Lung (tissue), 12 donors: ENCODE results near the gene PCP2. TPM values are rescaled to one million over a fixed set of nuclear protein-coding genes. Genes with fewer than 3 reads are reported as not detected.

Experiments used
- ATAC-seq: fragments of 200-7000 bp; cut with Tn5 transposase; one replicate; pipeline ENCODE4 v1.9.1; 2020; ENCODE audit warnings: moderate number of reproducible peaks; ENCODE audit not compliant: insufficient read depth, low FRiP score
- DNase-seq, 3 donors: peaks; one replicate each; pipeline ENCODE4 v3.0.0-alpha.2; 2013 to 2017
- H3K27ac ChIP-seq, 2 donors: one replicate each; pipeline ENCODE4 v1.5.1; 2013; ENCODE audit warnings: mild to moderate bottlenecking in 2 of 2, moderate library complexity in 2 of 2, control low read depth in 1 of 2, inconsistent platforms in 1 of 2, low read depth in 1 of 2, low read length in 1 of 2
- H3K27me3 ChIP-seq, 3 donors: one replicate each; pipeline ENCODE4 v1.5.1; 2013; ENCODE audit warnings: low read length in 2 of 3; ENCODE audit not compliant: control insufficient read depth in 3 of 3, insufficient read depth in 3 of 3
- H3K36me3 ChIP-seq, 4 donors: one replicate each; pipeline ENCODE4 v1.5.1; 2013; ENCODE audit warnings: low read length in 4 of 4, mild to moderate bottlenecking in 1 of 4, moderate library complexity in 1 of 4; ENCODE audit not compliant: control insufficient read depth in 4 of 4, insufficient read depth in 4 of 4
- H3K4me1 ChIP-seq, 5 donors: one replicate each; pipeline ENCODE4 v1.5.1; 2013; ENCODE audit warnings: low read length in 5 of 5, mild to moderate bottlenecking in 2 of 5, moderate library complexity in 1 of 5; ENCODE audit not compliant: control insufficient read depth in 5 of 5, insufficient read depth in 5 of 5
- H3K4me3 ChIP-seq: one replicate; pipeline ENCODE4 v1.5.1; 2013; ENCODE audit warnings: mild to moderate bottlenecking, control low read depth, moderate library complexity
- H3K9ac ChIP-seq, 2 donors: one replicate each; pipeline ENCODE4 v1.5.1; 2013; ENCODE audit warnings: low read length in 2 of 2, control low read depth in 1 of 2; ENCODE audit not compliant: insufficient read depth in 1 of 2
- H3K9me3 ChIP-seq, 4 donors: one replicate each; pipeline ENCODE4 v1.5.1; 2013; ENCODE audit warnings: low read length in 3 of 4, mild to moderate bottlenecking in 1 of 4, moderate library complexity in 1 of 4; ENCODE audit not compliant: control insufficient read depth in 4 of 4, insufficient read depth in 3 of 4
- WGBS, 2 donors: extraction: QIAGEN DNeasy Blood & Tissue Kit; methylation state at CpG; one replicate each; pipeline ENCODE4 v1.1.7; 2013; 5-methylcytosine and 5-hydroxymethylcytosine counted together
- polyA plus RNA-seq, 2 donors: library from polyadenylated mRNA; stranded (reverse); fragments of 200-250 nt; gene quantifications; one replicate each; pipeline ENCODE4 v1.2.1, GENCODE V29; 2013
- total RNA-seq, 2 donors: library from RNA; depleted of rRNA in 1 of 2; stranded (reverse); fragments of >200 nt in 1 of 2; gene quantifications; one replicate each; pipeline ENCODE4 v1.2.1, GENCODE V29; 2014 to 2021
- TF ChIP-seq, protein P1 (sequence below): IDR thresholded peaks from 2 replicates; pipeline ENCODE4 v1.5.1; 2012; ENCODE audit warnings: mild to moderate bottlenecking; ENCODE audit errors: control extremely low read depth, extremely low read depth
- donor health status: control.
- donor health status: control.
- donor health status: Bipolar disorder and iron deficiency.
- donor health status: healthy.
- donor health status: DM: yes; HTN: yes; CAD: no.

Gene PCP2
- total and polyA plus RNA-seq, 4 donors: 0.60 to 4.4 (median 1.9) TPM

GRCh38 chr19:7618771-7619510 is 14.6 kb downstream of the PCP2 start:
- Histone ChIP-seq H3K4me3 (no peak overlapping the region), H3K9me3 (no peaks in the 10 kb centered on the region), H3K9ac (no peak overlapping the region), H3K27me3 (no peaks in the 10 kb centered on the region), H3K27ac (peak overlapping the region in 1 of 2 donors; percentile 82), H3K4me1 (peaks cover 0 to 10% (median 4%) of the 10 kb centered on the region in 5 donors), H3K36me3 (peaks cover 10 to 72% (median 19%) of the 10 kb centered on the region in 4 donors)
- peak; percentile 75 for ATAC-seq
- peak in 2 of 3 donors; percentile 32 to 56 for DNase-seq
- 72 to 89% methylated on average over 21 of the region's 21 CpGs for WGBS, 2 donors
- TF ChIP-seq, protein P1, sequence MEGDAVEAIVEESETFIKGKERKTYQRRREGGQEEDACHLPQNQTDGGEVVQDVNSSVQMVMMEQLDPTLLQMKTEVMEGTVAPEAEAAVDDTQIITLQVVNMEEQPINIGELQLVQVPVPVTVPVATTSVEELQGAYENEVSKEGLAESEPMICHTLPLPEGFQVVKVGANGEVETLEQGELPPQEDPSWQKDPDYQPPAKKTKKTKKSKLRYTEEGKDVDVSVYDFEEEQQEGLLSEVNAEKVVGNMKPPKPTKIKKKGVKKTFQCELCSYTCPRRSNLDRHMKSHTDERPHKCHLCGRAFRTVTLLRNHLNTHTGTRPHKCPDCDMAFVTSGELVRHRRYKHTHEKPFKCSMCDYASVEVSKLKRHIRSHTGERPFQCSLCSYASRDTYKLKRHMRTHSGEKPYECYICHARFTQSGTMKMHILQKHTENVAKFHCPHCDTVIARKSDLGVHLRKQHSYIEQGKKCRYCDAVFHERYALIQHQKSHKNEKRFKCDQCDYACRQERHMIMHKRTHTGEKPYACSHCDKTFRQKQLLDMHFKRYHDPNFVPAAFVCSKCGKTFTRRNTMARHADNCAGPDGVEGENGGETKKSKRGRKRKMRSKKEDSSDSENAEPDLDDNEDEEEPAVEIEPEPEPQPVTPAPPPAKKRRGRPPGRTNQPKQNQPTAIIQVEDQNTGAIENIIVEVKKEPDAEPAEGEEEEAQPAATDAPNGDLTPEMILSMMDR: no peak

DNA sequence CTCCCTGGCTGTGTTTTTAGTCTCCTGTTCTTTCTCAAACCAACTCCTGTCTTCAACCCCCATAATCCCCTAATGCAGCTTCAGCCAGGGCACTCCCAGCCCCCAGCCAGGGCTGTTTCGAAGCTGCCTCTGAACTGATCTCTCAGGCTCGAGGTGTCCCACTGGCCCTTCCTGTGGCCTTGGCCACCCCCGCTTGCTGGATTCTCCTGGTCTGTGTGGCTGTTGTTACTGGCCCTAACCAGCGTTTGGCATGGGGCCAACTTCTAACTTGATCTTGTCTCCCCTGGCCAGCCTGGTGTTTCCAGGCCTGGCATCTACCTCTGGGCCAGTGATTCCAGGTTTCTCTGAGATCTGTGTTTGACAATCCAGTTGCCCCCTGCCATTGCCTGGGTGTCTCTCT is 15.2 kb downstream of the PCP2 start:
- ATAC-seq (no peak), DNase-seq (no peak)
- TF ChIP-seq, protein P1: no peak
- WGBS, 2 donors: 61 to 75% methylated on average over 4 of the region's 4 CpGs
- Histone ChIP-seq H3K27ac (peak overlapping the region in 1 of 2 donors; percentile 82), H3K9ac (no peak overlapping the region), H3K4me3 (no peak overlapping the region), H3K9me3 (no peaks in the 10 kb centered on the region), H3K36me3 (peaks cover 10 to 66% (median 18%) of the 10 kb centered on the region in 4 donors), H3K4me1 (peaks cover 0 to 10% (median 4%) of the 10 kb centered on the region in 5 donors), H3K27me3 (no peaks in the 10 kb centered on the region)

DNA sequence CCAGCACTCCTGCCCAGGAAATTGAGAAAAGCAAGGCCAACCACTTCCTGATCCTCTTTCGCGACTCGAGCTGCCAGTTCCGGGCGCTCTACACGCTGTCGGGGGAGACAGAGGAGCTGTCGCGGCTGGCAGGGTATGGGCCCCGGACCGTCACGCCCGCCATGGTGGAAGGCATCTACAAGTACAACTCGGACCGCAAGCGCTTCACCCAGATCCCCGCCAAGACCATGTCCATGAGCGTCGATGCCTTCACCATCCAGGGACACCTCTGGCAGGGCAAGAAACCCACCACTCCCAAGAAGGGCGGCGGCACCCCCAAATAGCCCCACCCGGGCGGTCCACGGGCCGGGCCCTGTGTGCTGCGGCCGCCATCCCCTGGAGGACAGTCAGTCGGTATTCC is 15.8 kb downstream of the PCP2 start:
- DNase-seq (no peak), ATAC-seq (no peak)
- Histone ChIP-seq H3K27ac (peak overlapping the region in 1 of 2 donors; percentile 82), H3K4me1 (peaks cover 0 to 10% (median 4%) of the 10 kb centered on the region in 5 donors), H3K9ac (no peak overlapping the region), H3K9me3 (no peaks in the 10 kb centered on the region), H3K36me3 (peaks cover 6 to 60% (median 15%) of the 10 kb centered on the region in 4 donors), H3K27me3 (no peaks in the 10 kb centered on the region), H3K4me3 (no peak overlapping the region)
- WGBS, 2 donors: 73 to 86% methylated on average over 28 of the region's 28 CpGs
- TF ChIP-seq, protein P1: no peak
